Liver (tissue), 3 donors: ENCODE measurements around the gene NR3C1.

Experiments
- ATF3 ChIP-seq: IDR thresholded peaks from 2 replicates; pipeline ENCODE4 v1.6.1; 2016; ENCODE audit warnings: antibody characterized with exemption
- CTCF ChIP-seq: fragments of 150-350 bp; IDR thresholded peaks from 2 replicates; pipeline ENCODE4 v1.5.1; 2017; ENCODE audit warnings: improper control_type of control experiment, low read depth, low read length; ENCODE audit not compliant: missing input control
- HNF4A ChIP-seq, 2 donors: conservative IDR thresholded peaks; 2 replicates each; pipeline ENCODE4 v1.6.1; 2016; ENCODE audit warnings: antibody characterized with exemption in 2 of 2, mild to moderate bottlenecking in 2 of 2
- RAD21 ChIP-seq, 2 donors: IDR thresholded peaks; 2 replicates each; pipeline ENCODE4 v1.6.1; 2016; ENCODE audit warnings: antibody characterized with exemption in 2 of 2, mild to moderate bottlenecking in 2 of 2
- TAF1 ChIP-seq: conservative IDR thresholded peaks from 2 replicates; pipeline ENCODE4 v1.6.1; 2016; ENCODE audit warnings: antibody characterized with exemption, mild to moderate bottlenecking
- donor health status: healthy.
- donor health status: healthy.

GRCh38 chr5:143316844-143317631, 86.4 kb downstream of the NR3C1 start:
- TF ChIP-seq CTCF, result no peak
- TF ChIP-seq TAF1, result no peak
- TF ChIP-seq HNF4A (conservative IDR thresholded peaks at IDR 0.05), result peak; percentile 11 to 17
- TF ChIP-seq ATF3, result no peak
- peak in 1 of 2 donors; percentile 30 for TF ChIP-seq RAD21 (IDR thresholded peaks at IDR 0.05)
